ENCODE data around the gene ADAMTSL1.

GRCh38 chr9:18575686-18576085 is 101.7 kb downstream of the ADAMTSL1 start:
- TF ChIP-seq, protein P1, sequence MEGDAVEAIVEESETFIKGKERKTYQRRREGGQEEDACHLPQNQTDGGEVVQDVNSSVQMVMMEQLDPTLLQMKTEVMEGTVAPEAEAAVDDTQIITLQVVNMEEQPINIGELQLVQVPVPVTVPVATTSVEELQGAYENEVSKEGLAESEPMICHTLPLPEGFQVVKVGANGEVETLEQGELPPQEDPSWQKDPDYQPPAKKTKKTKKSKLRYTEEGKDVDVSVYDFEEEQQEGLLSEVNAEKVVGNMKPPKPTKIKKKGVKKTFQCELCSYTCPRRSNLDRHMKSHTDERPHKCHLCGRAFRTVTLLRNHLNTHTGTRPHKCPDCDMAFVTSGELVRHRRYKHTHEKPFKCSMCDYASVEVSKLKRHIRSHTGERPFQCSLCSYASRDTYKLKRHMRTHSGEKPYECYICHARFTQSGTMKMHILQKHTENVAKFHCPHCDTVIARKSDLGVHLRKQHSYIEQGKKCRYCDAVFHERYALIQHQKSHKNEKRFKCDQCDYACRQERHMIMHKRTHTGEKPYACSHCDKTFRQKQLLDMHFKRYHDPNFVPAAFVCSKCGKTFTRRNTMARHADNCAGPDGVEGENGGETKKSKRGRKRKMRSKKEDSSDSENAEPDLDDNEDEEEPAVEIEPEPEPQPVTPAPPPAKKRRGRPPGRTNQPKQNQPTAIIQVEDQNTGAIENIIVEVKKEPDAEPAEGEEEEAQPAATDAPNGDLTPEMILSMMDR (conservative IDR thresholded peaks at IDR 0.05; ENCODE audit: low read length) = no peak
- TF ChIP-seq EZH2phosphoT487 (IDR thresholded peaks at IDR 0.05; ENCODE audit: borderline replicate concordance) = no peak
